Sigmoid colon (tissue), 3 donors: ENCODE measurements around the gene CST6.

Source experiments
- CTCF ChIP-seq, 4 experiments: fragments of 450-650 bp in 3 of 4; fragments of 200-600 bp in 1 of 4; IDR thresholded peaks; one replicate each; pipeline ENCODE4 v1.5.1; 2016 to 2019; ENCODE audit warnings: antibody characterized with exemption in 4 of 4, mild to moderate bottlenecking in 3 of 4, moderate library complexity in 2 of 4
- POLR2A ChIP-seq, 2 donors: fragments of 450-650 bp; IDR thresholded peaks; one replicate each; pipeline ENCODE4 v1.6.1; 2016; ENCODE audit warnings: antibody characterized with exemption in 2 of 2, mild to moderate bottlenecking in 2 of 2, moderate library complexity in 2 of 2

DNA sequence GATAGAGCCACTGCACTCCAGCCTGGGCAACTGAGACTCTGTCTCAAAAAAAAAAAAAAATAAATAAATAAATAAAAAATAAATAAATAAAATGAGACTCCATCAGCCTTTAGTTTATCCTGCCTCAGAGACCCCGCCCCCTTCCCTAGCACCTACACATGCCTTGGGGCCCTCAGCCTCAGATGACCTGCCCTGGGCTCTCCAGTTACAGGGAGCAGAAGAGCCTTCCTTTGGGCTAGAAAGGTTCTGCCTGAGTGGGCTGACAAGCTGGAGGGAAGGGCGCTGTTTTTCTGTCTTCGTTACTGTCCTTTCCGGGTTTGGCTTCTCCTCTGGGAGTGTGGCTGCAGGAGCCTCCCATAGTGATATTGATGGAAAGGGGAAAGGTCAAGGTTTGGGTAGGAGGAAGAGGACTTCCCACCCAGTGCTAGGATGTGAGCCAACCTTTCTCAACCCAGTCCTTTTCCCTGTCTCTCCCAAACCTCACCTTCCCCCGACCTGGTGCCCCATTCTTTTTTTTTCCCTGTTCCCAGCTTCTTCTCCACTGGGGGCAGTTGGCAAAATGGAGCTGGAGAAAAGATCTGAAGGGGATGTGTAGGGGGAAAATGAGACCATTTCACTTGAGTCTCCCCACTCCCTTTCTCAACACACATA lies 38.9 kb downstream of the CST6 start:
- TF ChIP-seq CTCF (IDR thresholded peaks at IDR 0.05) (no peak), POLR2A (IDR thresholded peaks at IDR 0.05) (no peak)
